NCI-H748 (cell line): ENCODE data around the gene TMEM81.

ENCODE experiments used
- DNase-seq: peaks from one replicate; lab custom pipeline; 2025; ENCODE audit not compliant: unreplicated experiment; lab: John Stamatoyannopoulos, UW

The TMEM81 gene

DNA sequence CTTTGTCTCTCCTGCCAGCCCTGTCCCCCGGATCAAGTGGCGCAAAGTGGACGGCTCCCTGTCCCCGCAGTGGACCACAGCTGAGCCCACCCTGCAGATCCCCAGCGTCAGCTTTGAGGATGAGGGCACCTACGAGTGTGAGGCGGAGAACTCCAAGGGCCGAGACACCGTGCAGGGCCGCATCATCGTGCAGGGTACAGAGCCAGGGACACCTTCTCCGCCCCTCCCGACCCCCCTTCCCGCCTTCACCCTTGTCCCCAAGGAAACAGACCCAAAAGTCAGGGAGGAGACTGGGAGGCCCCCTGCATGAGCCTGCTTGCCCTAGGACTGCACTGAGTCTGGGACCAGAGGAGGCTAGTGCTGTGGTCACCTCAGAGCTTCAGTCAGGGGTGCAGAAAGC is 23.0 kb downstream of the TMEM81 start:
- DNase-seq, result no peak

DNA sequence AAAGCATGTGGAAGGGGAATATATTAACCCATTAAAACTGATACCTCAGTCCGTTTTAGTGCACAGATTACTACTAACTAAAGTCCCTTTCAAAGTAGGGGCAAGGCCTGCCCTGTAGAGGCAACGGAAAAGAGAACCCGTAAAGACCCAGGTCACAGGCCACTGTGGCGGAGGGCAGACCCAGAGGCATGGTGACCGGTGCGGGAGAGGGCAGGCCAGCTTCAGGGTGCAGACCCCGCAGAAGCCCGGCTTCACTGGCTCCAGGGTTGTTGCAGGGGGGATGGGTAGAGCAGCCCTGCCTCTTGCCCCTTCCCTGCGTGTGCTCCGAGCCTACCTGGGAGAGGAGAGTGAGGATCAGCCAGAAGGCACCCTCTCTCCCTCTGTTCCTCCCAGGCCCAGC is 23.5 kb downstream of the TMEM81 start:
- DNase-seq, result no peak

DNA sequence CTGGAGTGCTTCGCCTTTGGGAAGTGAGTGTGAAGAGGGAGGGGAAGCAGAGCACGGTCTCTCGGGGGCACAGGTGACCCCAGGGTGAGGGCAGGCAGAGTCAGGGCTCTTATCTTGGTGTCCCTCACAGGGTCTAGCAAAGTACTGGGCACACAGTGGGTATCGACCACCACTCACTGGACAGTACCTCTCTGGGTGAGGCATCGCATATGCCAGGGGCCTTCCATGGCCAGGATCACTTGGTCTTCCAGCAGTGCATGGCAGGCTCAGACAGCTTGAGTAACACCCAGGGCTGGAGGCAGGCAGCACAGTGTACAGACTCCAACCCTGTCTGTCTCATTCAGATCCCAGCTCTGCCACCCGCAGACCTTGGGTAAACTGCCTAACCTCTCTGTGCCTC is 24.6 kb downstream of the TMEM81 start:
- DNase-seq, result no peak

DNA sequence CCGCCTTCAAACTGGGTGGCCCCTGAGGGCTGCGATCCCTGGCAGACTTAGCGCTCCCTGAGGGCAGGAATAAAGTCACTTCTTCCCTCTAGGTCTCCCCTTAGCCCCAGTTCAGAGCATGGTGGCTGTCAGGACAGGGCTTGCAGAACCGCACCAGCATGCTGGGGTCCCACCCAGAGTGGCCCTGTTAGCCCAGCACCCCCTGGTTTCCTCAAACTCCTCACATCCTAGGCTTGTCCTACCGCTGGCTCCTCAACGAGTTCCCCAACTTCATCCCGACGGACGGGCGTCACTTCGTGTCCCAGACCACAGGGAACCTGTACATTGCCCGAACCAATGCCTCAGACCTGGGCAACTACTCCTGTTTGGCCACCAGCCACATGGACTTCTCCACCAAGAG is 25.4 kb downstream of the TMEM81 start:
- DNase-seq, result no peak

DNA sequence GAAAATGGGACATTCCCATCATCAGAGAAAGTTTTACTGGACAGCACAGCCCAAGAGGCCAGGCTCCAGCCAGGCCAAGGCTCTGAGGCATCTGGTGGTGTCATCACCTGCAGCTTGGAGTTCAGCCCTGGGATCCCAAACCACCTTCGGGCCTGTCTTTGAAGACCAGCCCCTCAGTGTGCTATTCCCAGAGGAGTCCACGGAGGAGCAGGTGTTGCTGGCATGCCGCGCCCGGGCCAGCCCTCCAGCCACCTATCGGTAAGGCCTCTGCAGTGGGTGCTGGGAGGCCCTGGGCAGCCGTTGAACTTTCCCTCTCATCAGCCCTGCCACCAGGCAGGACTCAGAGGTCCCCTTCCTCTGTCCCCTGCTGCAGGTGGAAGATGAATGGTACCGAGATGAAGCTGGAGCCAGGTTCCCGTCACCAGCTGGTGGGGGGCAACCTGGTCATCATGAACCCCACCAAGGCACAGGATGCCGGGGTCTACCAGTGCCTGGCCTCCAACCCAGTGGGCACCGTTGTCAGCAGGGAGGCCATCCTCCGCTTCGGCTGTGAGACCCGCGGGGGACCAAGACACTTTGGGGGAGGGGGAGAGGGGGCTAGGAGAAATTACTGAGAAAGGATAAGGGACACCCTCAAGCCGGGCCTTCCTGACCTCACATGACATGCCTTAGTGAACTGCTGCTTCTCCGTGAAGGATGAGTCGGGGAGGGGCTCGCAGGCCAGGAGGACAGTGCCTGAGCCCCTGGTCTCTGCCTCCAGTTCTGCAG is 26.3 kb downstream of the TMEM81 start:
- no peak for DNase-seq

DNA sequence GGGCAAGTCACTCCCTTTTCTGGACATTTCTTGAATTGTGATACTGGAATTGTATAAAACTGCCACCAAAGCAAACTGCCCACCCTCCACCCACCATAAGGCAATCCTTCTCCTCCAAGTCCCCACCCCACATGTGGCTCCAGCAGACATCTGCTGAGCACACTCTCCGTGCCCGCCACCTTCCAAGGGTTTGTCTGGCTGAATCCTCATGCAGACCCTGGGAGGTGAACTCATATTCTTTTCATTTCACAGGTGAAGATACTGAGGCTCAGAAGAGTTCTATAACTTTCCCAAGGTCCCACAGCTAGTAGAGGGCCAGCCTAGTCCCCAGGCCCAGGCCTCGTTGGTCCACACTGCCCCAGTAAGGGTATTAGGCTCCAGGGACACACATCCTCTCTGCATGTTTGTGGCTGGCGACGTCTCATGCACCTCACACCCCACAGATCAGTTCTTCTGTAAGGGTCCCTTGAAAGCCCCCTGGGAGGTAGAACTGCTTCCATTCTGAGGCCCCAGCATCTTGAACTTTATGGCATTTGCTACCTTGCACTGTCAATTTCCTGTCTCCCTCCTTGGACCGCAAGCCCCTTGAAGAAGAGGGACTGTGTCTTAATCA is 27.2 kb downstream of the TMEM81 start:
- no peak for DNase-seq

DNA sequence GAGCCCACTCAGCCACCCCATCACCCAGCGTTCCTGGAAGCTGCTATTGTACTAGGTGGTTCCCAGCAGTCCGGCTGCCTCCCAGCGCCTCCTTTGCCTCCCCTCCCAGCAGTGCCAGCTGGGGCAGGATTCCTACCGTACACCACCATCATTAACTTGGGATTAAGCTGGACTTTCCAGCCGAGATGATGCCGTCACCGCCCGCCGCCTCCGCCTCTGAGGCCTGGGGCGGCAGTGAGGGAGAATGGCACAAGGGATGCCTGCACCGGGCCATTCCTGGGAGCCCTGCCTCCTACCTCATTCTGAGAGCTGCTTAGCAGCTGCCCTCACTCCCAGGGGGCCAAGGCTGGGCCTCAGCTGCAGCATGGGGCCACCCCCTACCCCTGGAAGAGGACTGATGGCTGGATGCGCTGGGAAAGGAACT is 28.1 kb downstream of the TMEM81 start:
- no peak for DNase-seq

DNA sequence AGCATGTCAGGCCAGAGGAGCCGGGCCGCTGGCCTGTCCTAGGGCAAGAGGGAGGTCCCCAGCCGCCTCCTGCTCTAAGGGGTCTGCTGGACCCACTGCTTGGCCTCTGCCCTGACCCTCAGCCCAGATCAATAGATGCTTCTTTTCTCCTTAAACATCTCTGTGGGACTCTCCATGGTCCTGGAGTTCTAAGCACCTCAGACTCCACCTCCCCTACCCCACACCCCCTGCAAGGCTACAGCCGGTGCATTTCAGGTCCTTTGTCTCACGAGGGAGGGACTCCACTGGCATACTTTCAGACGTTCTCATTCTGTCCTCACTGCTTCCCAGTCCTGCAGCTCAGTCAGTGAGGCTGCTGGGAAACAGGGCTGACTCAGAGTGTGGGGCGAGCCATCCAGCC is 30.2 kb downstream of the TMEM81 start:
- DNase-seq, result no peak

DNA sequence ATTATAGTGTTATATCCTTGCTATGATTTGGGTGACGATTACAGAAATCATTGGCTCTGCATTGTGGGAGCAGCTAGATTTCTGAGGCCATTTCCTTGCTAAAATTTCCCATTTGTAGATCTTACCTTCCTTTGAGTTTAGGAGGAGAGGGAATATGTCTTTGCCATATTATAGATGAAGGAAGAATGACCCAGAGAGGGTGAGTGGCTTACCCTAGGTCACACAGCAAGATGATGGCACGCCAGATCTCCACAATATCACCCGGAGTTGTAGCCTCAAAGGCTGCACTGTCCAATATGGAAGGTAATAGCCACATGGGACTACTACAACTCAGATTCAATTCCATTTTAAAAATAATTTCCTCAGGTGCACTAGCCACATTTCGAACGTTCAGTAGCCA is 31.0 kb downstream of the TMEM81 start:
- DNase-seq, result no peak

DNA sequence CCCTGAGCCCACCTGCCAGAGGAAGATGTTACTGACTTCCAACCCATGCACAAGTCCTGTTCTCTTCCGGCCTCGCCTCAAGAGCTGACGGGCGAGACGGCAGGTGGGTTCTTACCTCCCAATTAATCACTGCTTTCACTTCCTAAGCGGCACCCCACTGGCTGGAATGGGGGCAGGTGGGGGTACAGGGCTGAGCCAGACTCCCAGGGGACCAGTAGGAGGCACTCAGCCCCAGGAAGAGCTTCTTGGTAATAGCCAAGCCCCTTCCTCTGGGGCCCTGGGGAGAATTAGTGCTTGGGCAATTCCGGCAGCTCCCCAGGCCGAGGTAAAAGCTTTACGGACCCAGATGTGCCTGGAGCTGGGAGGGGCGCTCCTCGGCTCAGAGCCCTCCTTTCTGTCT is 31.6 kb downstream of the TMEM81 start:
- no peak for DNase-seq

DNA sequence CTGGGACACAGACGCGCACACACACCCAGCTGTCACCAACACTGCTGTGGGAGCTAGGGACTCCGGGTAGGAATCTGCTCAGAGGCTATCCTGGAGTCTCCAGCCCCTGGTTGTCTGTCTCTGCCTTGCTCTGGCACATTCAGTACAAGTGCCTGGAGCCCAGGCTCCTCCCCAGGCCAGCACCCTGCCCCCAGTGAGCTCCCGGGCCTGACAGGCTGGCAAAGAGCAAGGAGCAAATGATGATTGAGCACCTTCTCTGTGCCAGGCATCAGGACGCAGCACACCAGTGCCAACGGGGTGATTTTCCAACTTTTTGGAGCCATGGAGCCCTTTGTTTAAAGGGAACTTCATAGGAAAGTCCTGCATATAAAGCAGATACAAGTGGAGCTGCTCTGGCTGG is 34.8 kb downstream of the TMEM81 start:
- DNase-seq, result no peak

DNA sequence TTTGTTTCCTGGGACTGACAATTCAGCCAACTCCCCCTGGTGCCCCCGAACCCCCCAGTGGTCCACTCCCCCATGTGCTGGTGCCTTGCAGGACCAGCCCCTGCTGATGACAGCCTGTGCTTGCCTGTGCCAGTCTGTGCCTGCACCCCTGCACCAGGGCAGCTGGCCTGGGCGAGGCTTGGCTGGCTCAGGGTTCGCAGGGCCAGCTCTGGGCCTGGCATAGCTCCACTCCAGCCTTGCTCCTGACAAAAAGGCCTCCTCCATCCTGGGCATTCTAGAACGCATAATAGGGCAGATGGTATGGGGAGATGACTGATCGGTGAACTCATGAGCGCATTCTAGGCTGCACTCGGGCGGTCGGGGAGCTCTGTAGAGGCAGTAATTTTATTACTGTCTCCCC is 35.9 kb downstream of the TMEM81 start:
- no peak for DNase-seq

DNA sequence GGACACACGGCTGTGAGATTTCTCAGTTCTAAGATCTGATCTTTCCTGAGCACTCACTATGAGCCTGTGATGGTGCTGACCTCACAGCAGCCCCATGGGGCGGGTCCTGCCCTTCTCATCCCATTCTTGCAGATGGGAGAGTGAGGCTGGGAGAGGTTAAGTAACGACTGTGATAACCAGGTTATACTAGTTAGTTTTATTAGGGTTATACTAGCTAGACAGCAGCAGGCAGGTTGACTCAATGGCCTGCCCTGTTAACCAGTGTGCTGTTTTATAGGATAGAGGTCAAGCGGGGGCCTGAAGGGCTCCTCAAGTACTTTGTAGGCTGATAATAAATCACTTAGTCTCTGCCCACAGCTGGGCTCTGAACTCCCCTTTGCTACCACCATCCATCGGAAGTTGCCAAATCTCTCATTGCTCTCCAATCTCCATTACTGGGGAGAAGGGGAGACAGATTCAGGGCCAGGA is 36.5 kb downstream of the TMEM81 start:
- DNase-seq, result no peak

DNA sequence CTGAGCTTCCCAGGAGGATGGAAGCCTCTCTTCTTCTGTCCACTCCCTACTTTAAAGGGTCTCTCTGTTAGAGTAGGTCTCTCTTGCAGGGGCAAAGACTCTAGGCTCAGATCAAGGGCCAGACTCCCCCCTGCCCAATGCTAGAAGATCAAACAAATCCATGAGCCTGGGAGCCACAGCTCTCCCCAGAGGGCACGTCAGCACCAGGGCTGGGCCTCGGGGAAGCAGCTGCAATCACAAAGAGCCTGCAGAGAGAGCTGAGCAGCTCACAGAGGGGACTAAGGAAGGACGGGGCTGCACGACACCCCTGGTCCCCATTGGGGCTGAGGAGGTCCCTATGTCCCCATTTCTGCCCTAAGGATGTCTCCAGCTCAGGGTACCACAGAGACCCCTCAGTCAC is 37.4 kb downstream of the TMEM81 start:
- no peak for DNase-seq

DNA sequence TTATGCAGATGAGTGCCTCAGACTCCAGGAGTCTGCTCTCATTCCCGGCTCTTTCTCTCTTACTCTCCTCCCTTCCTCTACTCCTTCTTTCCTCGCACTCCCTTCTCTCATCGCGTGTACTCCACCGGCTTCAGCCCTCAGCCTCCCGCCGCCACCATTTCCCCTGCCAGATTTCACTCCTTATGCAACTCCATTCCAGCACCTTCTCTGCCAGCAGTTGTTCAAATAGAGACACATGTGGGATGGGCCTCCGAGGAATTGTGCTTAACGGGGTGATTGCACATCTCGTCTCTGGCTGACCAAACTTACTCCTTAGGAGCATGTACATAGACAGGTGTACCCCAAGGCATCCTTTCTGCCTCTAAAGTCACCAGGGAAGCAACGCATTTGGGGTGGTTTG is 39.1 kb downstream of the TMEM81 start:
- DNase-seq, result no peak

DNA sequence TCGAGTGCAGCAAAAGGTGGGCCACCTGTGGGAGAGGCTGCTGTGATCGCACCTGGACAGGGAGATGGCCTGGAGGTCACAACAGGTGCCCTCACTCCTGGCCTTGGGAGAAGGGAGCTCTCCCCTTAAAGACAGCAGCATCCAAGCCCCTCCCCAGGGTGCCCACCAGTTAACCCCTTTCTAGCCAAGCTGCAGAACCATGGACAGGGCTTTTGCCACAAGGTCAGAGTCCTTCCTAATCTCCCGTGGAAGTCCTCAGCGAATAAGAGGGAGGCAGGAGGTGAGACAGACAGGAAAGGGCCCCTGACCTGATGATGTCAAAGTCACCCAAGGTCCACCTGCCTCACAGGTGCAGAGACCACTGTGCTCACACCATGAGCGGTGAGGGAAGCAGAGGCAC is 39.5 kb downstream of the TMEM81 start:
- DNase-seq, result no peak

DNA sequence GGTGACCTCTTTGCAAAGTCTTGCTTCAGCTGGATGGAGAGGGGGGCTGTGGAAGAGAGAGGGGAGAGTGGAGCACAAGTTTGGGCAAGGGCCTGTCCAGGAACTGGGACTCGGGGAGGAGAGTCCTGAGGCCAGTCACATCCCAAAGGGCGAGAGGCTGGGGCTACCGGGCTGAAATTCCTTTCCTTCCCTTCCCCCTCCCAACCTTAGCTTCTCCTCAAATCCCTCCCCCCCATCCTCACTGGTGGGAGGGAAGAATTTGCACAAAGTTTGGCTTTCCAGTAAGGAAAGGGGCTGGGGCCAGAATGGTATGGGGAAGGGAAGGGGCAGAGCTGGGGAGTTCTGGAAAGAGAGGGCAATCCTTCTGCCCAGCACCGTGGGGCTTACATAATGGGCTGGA is 40.4 kb downstream of the TMEM81 start:
- DNase-seq, result no peak

DNA sequence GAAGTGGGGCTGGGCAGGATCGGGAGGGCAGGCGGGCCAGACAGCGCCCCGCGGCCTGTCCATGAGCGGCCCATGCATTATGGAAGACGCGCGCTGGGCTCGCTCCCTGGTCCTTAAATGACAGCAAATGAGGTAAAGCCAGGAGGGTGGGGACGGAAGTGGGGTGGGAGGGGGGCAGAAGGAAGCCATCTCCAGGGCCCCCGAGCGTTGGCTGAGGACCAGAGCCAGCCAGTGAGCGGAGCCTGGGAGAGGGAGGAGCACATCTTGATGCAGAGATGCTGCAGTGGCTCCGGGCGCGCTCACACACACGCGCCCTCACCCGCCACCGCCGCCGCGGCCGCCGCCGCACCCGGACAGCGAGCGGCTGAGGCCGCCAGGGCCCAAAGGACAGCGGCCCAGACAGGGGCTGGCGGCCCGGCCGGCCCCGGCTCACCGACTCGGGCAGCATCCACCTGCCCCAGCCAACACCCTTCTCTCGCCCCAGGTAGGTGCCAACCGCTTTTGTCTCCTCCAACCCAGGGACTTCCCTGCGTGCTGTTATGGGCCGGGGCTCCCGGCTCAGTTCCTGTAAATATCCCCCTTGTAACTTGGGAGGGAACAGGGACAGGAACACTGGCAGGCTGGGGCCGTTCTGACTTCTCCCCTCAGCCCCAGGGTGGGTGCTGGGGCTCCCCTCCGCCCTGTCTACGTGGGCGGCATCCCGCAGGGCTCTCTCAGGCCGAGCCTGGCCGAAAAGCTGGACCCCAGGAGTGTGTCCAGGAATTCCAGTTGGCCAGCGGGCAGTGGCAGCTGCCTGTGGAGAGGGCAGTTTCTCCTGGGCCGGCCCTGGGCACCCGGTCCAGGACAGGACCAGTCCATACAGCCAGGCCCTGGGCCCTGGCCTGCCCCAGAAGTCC is 41.1 kb downstream of the TMEM81 start, which contains the start of gene CNTN2:
Gene CNTN2 (plus strand): TSS at position 302 of the 896 bp plus-strand sequence. CDS start 9,974 bp downstream, outside the sequence.
- peak; percentile 59 for DNase-seq

DNA sequence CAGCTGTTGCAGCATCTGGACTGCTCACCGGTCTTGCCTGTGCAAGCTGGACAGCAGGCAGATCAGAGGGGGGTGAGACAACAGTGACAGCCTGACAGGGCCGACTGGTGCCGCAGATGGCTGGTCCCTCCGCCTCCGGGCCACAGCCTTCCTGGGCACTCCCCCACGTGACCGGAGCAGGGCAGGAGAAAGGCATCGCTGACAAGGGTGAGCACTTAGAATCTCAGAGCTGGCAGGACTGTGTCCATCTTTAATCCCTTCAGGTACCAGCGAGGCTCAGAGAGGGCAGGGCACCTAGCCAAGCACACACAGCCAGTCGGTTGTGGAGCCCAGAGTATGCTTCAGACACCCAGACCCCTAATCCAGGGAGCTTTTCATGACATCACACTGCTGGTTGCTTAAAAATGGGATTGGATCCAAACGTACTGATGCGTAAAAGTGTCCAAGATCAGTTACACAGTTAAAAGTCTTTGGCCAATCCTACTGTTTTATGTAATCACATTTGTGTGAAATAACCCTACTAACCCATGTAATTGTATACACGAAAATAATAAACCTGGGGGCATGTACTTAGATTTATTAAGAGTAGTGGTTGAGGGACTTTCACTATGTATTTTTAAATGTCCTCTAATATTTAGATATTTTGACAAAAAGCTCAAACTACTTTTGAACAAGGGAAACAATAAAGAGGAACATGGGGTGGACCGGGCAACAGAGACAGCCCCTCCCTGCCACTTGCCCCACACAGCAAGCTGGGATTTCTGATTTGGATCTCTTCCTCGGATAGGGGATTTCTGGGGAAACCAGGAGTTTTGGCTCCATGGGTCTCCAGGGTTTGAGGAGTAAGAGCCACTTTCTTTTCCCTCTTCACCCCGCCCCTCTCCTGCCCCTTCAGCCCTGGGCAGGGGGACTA is 42.0 kb downstream of the TMEM81 start:
- DNase-seq, result no peak

DNA sequence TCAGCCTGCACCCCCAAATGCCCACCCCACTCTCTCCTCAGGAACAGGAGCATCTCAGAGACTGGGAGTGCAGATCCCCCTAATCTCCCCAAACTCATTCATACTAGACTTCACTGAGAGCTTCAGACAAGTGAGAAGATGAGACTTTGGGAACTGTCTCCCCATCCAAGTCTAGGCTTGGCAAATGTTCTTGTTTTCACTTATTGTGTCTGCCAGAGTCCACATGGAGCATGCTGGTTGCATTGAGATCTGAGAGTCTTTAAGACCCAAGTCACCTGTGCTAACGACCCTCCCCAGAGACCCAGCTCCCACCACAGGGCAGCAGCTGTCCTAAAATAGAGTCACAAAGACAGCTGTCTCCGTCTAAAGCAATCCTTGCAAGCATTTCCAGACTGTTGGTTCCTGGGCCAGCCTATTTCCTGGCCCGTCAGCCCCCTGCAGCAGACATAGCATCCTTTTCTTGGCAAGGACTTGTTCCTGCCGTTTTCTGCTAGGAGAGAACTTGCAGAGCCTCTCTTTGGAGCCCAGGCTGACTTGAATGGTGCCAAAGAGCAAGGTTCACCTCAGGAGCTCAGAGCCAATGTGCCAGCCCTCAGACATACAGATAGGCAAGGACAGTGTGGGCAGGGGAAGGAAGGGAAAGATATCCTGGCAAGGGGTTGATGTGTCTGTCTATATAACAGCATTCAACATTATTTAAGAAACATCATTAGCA is 43.1 kb downstream of the TMEM81 start:
- DNase-seq, result no peak
